DOHH2 (cell line): ENCODE results near the gene PNMA8A.

Source experiments
- H3F3A ChIP-seq: fragments of 200-600 bp; sonication (generic), shearing (Covaris generic); 2 replicates; pipeline ENCODE4 v1.6.0; 2016; ENCODE audit warnings: antibody characterized with exemption, mild to moderate bottlenecking; ENCODE audit not compliant: control insufficient read depth, insufficient read depth
- H3K27ac ChIP-seq: fragments of 200-600 bp; sonication (generic); 2 replicates; pipeline ENCODE4 v1.5.1; 2014; ENCODE audit warnings: low read depth, mild to moderate bottlenecking, low read length, moderate library complexity
- H3K27me3 ChIP-seq: fragments of 200-600 bp; sonication (generic); 2 replicates; pipeline ENCODE4 v1.6.1; 2014; ENCODE audit warnings: mild to moderate bottlenecking, low read length, mixed read lengths; ENCODE audit not compliant: control insufficient read depth
- H3K36me3 ChIP-seq: fragments of 200-600 bp; sonication (generic); 2 replicates; pipeline ENCODE4 v1.6.1; 2014; ENCODE audit warnings: mild to moderate bottlenecking, low read length, moderate library complexity, mixed read lengths; ENCODE audit not compliant: control insufficient read depth
- H3K4me1 ChIP-seq: fragments of 200-600 bp; sonication (generic); 2 replicates; pipeline ENCODE4 v1.6.1; 2014; ENCODE audit warnings: mild to moderate bottlenecking, low read length, mixed read lengths; ENCODE audit not compliant: control insufficient read depth
- H3K4me2 ChIP-seq: fragments of 200-600 bp; sonication (generic); 2 replicates; pipeline ENCODE4 v1.6.0; 2014; ENCODE audit warnings: mild to moderate bottlenecking, low read length, moderate library complexity
- H3K4me3 ChIP-seq: fragments of 200-600 bp; sonication (generic); 2 replicates; pipeline ENCODE4 v1.5.1; 2014; ENCODE audit warnings: mild to moderate bottlenecking, low read length, mixed read lengths
- H3K79me2 ChIP-seq: fragments of 200-600 bp; sonication (generic); 2 replicates; pipeline ENCODE4 v1.6.1; 2014; ENCODE audit warnings: mild to moderate bottlenecking, low read length, mixed read lengths; ENCODE audit not compliant: control insufficient read depth
- H3K9me2 ChIP-seq: fragments of 200-600 bp; sonication (generic); replicated peaks from 2 replicates; pipeline ENCODE4 v1.6.1; 2014; ENCODE audit warnings: mild to moderate bottlenecking, low read length, mixed read lengths; ENCODE audit not compliant: control insufficient read depth
- H3K9me3 ChIP-seq: fragments of 200-600 bp; sonication (generic); 2 replicates; pipeline ENCODE4 v1.6.1; 2014; ENCODE audit warnings: antibody characterized with exemption, low read length, mixed read lengths; ENCODE audit not compliant: control insufficient read depth, insufficient read depth
- H4K20me1 ChIP-seq: fragments of 200-600 bp; sonication (generic); 2 replicates; pipeline ENCODE4 v1.6.0; 2014; ENCODE audit warnings: low read depth, mild to moderate bottlenecking, antibody characterized with exemption, low read length, moderate library complexity; ENCODE audit not compliant: control insufficient read depth, insufficient read depth
- EZH2phosphoT487 ChIP-seq: fragments of 200-600 bp; sonication (generic); IDR thresholded peaks from 2 replicates; pipeline ENCODE4 v1.6.1; 2017; ENCODE audit warnings: borderline replicate concordance, mild to moderate bottlenecking, antibody characterized with exemption, low read length, moderate library complexity, mixed read lengths
- TF ChIP-seq, protein P1 (sequence below): fragments of 200-600 bp; sonication (generic); IDR thresholded peaks from one replicate; pipeline ENCODE4 v1.5.1; 2014; ENCODE audit warnings: antibody characterized with exemption, mild to moderate bottlenecking, low read depth, low read length; ENCODE audit not compliant: poor library complexity, severe bottlenecking

The PNMA8A gene

DNA sequence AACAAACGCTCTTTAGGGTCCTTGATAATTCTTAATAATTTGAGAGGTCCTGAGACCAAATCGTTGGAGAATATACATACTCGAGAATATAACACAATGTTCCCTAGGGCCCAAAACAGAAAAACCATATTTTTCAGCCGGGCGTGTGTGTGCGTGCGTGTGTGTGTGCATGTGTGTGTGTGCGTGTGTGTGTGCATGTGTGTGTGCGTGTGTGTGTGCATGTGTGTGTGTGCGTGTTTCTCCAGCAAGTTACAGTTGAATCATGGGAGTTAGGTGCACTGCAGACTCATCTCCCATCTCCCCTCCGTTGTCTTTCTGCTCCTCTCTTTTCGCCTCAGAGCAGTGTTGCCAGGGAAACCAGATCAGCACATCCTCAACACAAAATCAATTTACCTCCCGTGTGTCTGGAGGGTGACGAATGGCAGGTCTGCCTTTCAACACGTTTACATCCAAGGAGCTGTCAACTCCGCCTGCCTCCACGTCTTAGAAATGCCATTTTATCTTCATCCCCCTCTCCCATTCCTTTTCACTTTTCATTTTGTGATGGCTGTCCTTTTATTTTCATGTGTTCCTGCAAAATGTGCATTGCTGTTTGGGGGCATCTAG, 32.6 kb upstream of the PNMA8A start:
- Histone ChIP-seq H3K79me2 (no peaks in the 10 kb centered on the region), H3K4me1 (peaks cover 9% of the 10 kb centered on the region), H3K27me3 (peaks cover 20% of the 10 kb centered on the region), H3K27ac (no peak overlapping the region), H3K9me2 (no peaks in the 10 kb centered on the region), H3K36me3 (no peaks in the 10 kb centered on the region), H3F3A (no peaks in the 10 kb centered on the region), H3K9me3 (no peaks in the 10 kb centered on the region), H3K4me2 (no peak overlapping the region), H4K20me1 (no peaks in the 10 kb centered on the region), H3K4me3 (no peak overlapping the region)
- TF ChIP-seq, protein P1, sequence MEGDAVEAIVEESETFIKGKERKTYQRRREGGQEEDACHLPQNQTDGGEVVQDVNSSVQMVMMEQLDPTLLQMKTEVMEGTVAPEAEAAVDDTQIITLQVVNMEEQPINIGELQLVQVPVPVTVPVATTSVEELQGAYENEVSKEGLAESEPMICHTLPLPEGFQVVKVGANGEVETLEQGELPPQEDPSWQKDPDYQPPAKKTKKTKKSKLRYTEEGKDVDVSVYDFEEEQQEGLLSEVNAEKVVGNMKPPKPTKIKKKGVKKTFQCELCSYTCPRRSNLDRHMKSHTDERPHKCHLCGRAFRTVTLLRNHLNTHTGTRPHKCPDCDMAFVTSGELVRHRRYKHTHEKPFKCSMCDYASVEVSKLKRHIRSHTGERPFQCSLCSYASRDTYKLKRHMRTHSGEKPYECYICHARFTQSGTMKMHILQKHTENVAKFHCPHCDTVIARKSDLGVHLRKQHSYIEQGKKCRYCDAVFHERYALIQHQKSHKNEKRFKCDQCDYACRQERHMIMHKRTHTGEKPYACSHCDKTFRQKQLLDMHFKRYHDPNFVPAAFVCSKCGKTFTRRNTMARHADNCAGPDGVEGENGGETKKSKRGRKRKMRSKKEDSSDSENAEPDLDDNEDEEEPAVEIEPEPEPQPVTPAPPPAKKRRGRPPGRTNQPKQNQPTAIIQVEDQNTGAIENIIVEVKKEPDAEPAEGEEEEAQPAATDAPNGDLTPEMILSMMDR, result no peak
- TF ChIP-seq EZH2phosphoT487, result no peak

DNA sequence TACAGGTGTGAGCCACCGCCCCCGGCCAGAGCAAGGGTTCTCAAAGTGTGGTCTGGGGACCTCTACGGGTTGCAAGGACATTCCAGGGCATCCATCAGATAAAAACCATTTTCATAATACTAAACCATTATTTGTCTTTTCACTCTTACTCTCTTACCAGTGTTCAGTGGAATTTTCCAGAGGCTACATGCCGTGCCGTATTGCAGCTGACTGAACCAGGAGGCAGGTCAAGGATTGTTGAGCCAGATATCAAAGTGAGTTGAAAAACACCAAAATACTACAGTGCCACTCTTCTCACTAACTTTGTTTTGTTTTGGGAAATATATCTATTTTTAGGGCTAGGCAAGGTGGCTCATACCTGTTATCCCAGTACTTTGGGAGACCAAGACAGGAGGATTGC, 31.5 kb upstream of the PNMA8A start:
- Histone ChIP-seq H3K36me3 (no peaks in the 10 kb centered on the region), H4K20me1 (no peaks in the 10 kb centered on the region), H3K27ac (no peak overlapping the region), H3K9me3 (no peaks in the 10 kb centered on the region), H3K79me2 (no peaks in the 10 kb centered on the region), H3F3A (no peaks in the 10 kb centered on the region), H3K4me1 (peaks cover 9% of the 10 kb centered on the region), H3K4me2 (no peak overlapping the region), H3K4me3 (no peak overlapping the region), H3K27me3 (peaks cover 20% of the 10 kb centered on the region), H3K9me2 (no peaks in the 10 kb centered on the region)
- TF ChIP-seq EZH2phosphoT487, result no peak
- TF ChIP-seq, protein P1, result no peak

DNA sequence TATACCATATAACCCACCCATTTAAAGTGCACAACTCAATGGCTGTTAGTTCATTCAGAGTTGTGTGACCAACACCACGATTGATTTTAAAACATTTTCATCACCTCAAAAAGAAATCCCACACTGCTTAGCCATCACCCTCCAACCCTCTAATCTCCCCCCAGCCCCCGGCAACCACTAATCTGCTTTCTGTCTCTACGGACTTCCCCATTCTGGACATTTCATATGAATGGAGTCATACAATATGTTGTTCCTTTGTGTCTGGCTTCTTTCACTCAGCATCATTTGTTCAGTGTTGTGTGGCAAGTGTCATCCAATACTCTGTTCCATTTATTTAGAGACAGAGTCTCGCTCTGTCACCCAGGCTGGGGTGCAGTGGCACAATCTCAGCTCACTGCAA, 28.3 kb upstream of the PNMA8A start:
- H3K4me3 ChIP-seq, result no peak overlapping the region
- H3K79me2 ChIP-seq, result no peaks in the 10 kb centered on the region
- no peaks in the 10 kb centered on the region for H3F3A ChIP-seq
- H3K27me3 ChIP-seq, result peaks cover 29% of the 10 kb centered on the region
- H3K9me2 ChIP-seq, result no peaks in the 10 kb centered on the region
- no peaks in the 10 kb centered on the region for H4K20me1 ChIP-seq
- no peaks in the 10 kb centered on the region for H3K36me3 ChIP-seq
- H3K9me3 ChIP-seq, result no peaks in the 10 kb centered on the region
- no peak overlapping the region for H3K4me2 ChIP-seq
- no peak overlapping the region for H3K27ac ChIP-seq
- TF ChIP-seq, protein P1, result no peak
- TF ChIP-seq EZH2phosphoT487, result no peak
- peaks cover 18% of the 10 kb centered on the region for H3K4me1 ChIP-seq
